GM12878 (cell line): Measurements from ENCODE around the gene PLA2G6. TPM values are rescaled to one million over a fixed set of nuclear protein-coding genes. Genes with fewer than 3 reads are reported as not detected.

Experiments used
- CBX3 ChIP-seq: fragments of 200-600 bp; sonication (generic); IDR thresholded peaks from 2 replicates; pipeline ENCODE4 v1.6.1; 2016; ENCODE audit warnings: low read depth, borderline replicate concordance
- CEBPB ChIP-seq, 2 experiments: fragments of 150-350 bp in 1 of 2; IDR thresholded peaks; 2 replicates each; pipeline ENCODE4 v1.6.1; 2012 to 2014; ENCODE audit warnings: low read depth in 2 of 2, low read length in 2 of 2, borderline replicate concordance in 1 of 2, inconsistent platforms in 1 of 2
- DPF2 ChIP-seq: fragments of 450-650 bp; IDR thresholded peaks from 2 replicates; pipeline ENCODE4 v1.6.1; 2017; ENCODE audit warnings: mild to moderate bottlenecking
- ESRRA ChIP-seq: IDR thresholded peaks from 2 replicates; pipeline ENCODE4 v1.6.1; 2012; ENCODE audit warnings: mild to moderate bottlenecking, low read length, improper control_type of control experiment
- HDAC6 ChIP-seq: fragments of 200-600 bp; sonication (generic); IDR thresholded peaks from one replicate; pipeline ENCODE4 v1.8.0; 2017; ENCODE audit warnings: antibody characterized with exemption; ENCODE audit not compliant: unreplicated experiment
- KLF5 ChIP-seq: fragments of 450-650 bp; IDR thresholded peaks from 2 replicates; pipeline ENCODE4 v1.6.1; 2014; ENCODE audit warnings: mild to moderate bottlenecking; ENCODE audit not compliant: partially characterized antibody
- NR2F1 ChIP-seq: fragments of 450-650 bp; conservative IDR thresholded peaks from 2 replicates; pipeline ENCODE4 v1.6.1; 2017; ENCODE audit warnings: mild to moderate bottlenecking
- RFX5 ChIP-seq: IDR thresholded peaks from 2 replicates; pipeline ENCODE4 v1.6.1; 2011; ENCODE audit warnings: low read depth, low read length, improper control_type of control experiment
- SMAD5 ChIP-seq: IDR thresholded peaks from 2 replicates; pipeline ENCODE4 v1.6.1; 2016; ENCODE audit warnings: antibody characterized with exemption, low read depth
- TARDBP ChIP-seq: IDR thresholded peaks from 2 replicates; pipeline ENCODE4 v1.6.1; 2016; ENCODE audit warnings: borderline replicate concordance
- TCF3 ChIP-seq: IDR thresholded peaks from 2 replicates; pipeline ENCODE4 v1.6.1; 2012; ENCODE audit warnings: low read depth, mild to moderate bottlenecking, low read length, borderline replicate concordance; ENCODE audit not compliant: insufficient read depth
- ZNF24 ChIP-seq: fragments of 450-650 bp; IDR thresholded peaks from 2 replicates; pipeline ENCODE4 v1.6.1; 2017; ENCODE audit warnings: antibody characterized with exemption, mild to moderate bottlenecking
- polyA plus RNA-seq, 11 experiments: library from polyadenylated mRNA; depleted of rRNA in 4 of 11; unstranded in 6 of 11; stranded (reverse) in 5 of 11; fragments of >200 nt; fragmentation: Nextera tagmentation in 4 of 11; fragmentation: Illumina TruSeq in 1 of 11; extraction: Ambion mirVana in 4 of 11; extraction: Trizol in 1 of 11; gene quantifications; 1 replicate in 1 of 11; 2 replicates in 10 of 11; pipeline versions ENCODE4 v1.2.1 to v1.2.3, GENCODE V29; 2011 to 2016; ENCODE audit warnings: inconsistent platforms in 2 of 11, missing spikeins in 2 of 11, low read depth in 1 of 11
- total RNA-seq, 4 experiments: library from RNA; depleted of rRNA in 3 of 4; stranded (reverse); fragments of >200 nt in 3 of 4; fragmentation: Illumina TruSeq in 1 of 4; extraction: Trizol in 1 of 4; gene quantifications; 2 replicates each; pipeline versions ENCODE4 v1.2.1 to v1.2.3, GENCODE V29; 2013 to 2021
- TF ChIP-seq, protein P1 (sequence below): fragments of 450-650 bp; IDR thresholded peaks from 2 replicates; pipeline ENCODE4 v1.6.1; 2017; ENCODE audit warnings: mild to moderate bottlenecking, low read depth, inconsistent platforms; ENCODE audit not compliant: poor library complexity, severe bottlenecking
- TF ChIP-seq, protein P2 (sequence below): fragments of 450-650 bp; IDR thresholded peaks from 2 replicates; pipeline ENCODE4 v1.6.1; 2017; ENCODE audit warnings: low read depth, mild to moderate bottlenecking, moderate library complexity

Gene PLA2G6
- total and polyA plus RNA-seq, 10 of the 15 experiments (the other 5 are each of a cell fraction or from before 2014, with no cell fraction given), result 0.15 to 42.2 (median 15.8) TPM

DNA sequence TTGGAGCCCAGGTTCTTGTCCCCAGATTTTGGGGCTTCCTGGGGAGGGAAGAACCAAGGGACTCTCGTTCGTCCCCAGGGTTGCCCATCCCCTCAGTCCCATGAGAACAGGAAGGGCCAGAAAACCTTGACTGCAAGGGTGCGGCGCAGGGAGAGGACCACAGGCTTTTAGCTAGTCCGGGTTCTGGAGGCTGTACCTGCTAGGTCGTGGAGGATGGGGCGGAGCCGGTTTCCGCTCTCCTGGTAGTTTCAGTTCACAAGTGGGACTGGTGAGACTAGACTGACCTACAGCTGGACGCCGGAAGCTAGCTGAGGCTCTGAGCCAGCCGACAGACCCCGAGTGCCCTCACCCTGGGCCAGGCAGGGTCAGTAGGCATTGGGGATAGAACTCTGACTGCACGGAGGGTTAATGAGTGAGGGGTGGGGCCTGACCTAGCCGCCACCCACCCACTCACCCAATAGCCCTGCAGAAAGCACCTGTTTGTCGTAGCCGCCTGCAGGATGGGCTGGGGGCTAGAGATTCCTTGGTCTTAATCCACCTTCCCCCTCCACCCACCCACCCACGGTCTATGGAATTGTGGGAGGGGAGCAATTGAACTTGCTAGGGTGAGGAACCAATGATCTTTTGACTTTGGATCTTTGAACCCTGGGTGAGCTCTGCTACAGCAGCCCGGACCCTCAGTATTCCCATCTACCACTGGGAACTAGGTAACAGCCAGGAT is 21.6 kb upstream of the PLA2G6 start (continued):
- no peak for TF ChIP-seq CEBPB (IDR thresholded peaks at IDR 0.05; ENCODE audit: borderline replicate concordance in 1 of 2, low read depth in 2 of 2, low read length in 2 of 2)
- no peak for TF ChIP-seq RFX5
- TF ChIP-seq TCF3, result 0 out of 2 replicates have a peak, but pooled peaks have one; percentile 22
- TF ChIP-seq, protein P1, sequence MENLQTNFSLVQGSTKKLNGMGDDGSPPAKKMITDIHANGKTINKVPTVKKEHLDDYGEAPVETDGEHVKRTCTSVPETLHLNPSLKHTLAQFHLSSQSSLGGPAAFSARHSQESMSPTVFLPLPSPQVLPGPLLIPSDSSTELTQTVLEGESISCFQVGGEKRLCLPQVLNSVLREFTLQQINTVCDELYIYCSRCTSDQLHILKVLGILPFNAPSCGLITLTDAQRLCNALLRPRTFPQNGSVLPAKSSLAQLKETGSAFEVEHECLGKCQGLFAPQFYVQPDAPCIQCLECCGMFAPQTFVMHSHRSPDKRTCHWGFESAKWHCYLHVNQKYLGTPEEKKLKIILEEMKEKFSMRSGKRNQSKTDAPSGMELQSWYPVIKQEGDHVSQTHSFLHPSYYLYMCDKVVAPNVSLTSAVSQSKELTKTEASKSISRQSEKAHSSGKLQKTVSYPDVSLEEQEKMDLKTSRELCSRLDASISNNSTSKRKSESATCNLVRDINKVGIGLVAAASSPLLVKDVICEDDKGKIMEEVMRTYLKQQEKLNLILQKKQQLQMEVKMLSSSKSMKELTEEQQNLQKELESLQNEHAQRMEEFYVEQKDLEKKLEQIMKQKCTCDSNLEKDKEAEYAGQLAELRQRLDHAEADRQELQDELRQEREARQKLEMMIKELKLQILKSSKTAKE, result no peak
- 0 out of 2 replicates have a peak, but pooled peaks have one; percentile 12 for TF ChIP-seq DPF2
- TF ChIP-seq KLF5, result no peak
- TF ChIP-seq HDAC6, result no peak
- TF ChIP-seq ESRRA, result no peak
- no peak for TF ChIP-seq NR2F1
- TF ChIP-seq CBX3, result no peak
- TF ChIP-seq ZNF24, result no peak
- TF ChIP-seq, protein P2, sequence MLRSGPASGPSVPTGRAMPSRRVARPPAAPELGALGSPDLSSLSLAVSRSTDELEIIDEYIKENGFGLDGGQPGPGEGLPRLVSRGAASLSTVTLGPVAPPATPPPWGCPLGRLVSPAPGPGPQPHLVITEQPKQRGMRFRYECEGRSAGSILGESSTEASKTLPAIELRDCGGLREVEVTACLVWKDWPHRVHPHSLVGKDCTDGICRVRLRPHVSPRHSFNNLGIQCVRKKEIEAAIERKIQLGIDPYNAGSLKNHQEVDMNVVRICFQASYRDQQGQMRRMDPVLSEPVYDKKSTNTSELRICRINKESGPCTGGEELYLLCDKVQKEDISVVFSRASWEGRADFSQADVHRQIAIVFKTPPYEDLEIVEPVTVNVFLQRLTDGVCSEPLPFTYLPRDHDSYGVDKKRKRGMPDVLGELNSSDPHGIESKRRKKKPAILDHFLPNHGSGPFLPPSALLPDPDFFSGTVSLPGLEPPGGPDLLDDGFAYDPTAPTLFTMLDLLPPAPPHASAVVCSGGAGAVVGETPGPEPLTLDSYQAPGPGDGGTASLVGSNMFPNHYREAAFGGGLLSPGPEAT, result 0 out of 2 replicates have a peak, but pooled peaks have one; percentile 37
- no peak for TF ChIP-seq SMAD5
- no peak for TF ChIP-seq TARDBP
